Left forelimb (tissue), 1 donor: ENCODE results near the gene L3MBTL2.
"Not testable (repeated sequence)": the region's sequence is repeated elsewhere in the genome, so short reads cannot be mapped to it uniquely, and the experiment has no call there.

Experiments used
- DNase-seq: peaks from one replicate; pipeline ENCODE4 v3.0.0-alpha.2; 2018; ENCODE audit warnings: low spot score

The L3MBTL2 gene

DNA sequence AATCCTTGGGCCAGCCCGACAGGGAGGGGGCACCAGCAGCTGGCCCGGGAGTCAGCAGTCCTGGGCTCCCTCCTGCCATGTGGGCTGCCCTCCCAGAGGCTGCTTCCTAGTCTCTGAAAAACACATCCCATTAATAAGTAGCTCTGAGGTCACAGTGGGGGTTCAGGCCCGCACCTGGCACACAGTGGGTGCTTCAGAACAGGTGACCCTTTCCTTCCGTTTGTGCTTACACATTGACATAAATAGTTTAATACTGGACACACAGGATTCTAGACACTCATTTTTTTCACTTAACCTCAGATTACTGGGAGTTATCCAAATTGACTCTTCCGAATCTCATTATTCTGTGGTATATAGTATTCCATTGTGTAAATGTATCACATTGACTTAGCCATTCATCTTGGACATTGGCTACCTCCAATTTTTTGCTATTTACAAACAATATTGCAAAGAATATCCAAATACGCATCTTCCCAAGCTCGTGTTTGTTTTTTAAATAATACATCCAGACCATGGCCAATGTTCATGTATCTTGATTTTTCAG is 36.1 kb downstream of the L3MBTL2 start:
- no peak for DNase-seq

DNA sequence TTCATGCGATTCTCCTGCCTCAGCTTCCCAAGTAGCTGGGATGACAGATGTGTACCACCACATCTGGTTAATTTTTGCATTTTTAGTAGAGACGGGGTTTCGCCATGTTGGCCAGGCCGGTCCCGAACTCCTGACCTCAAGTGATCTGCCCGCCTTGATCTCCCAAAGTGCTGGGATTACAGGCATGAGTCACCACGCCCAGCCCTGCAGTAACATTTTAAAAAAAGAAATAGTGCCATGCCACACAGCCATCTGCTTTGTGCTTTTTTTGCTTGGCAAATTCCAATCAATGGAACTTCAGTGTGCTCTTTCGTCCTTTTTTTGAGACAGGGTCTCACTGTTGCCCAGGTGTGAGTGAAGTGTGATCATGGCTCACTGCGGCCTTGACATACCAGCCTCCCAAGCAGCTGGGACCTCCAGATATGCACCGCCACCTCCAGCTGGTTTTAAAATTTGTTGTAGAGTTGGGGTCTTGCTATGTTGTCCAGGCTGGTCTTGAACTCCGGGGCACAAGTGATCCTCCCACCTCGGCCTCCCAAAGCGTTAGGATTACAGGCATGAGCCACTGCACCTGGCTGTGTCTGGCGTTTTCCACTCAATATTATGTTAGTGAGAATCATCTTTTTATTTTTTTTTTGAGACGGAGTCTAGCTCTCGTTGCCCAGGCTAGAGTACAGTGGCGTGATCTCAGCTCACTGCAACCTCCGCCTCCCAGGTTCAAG is 37.4 kb downstream of the L3MBTL2 start:
- DNase-seq = no peak

DNA sequence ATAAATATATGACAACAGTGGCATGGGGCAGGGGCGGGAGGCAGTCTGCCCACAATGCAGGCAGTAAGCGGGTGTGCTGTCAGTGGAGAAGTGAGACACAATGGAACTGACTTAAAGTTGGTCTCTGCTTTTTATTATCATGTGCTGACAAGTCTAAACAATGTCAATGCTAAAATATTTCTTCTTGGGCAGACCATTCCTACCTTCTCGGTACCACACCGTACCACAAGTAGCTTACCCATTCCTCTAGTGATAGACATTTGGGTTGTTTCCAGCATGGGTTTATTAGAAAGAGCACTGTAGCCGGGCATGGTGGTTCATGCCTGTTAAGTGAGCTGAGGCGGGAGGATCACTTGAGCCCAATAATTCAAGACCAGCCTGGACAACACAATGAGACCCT is 38.2 kb downstream of the L3MBTL2 start:
- DNase-seq = no peak

DNA sequence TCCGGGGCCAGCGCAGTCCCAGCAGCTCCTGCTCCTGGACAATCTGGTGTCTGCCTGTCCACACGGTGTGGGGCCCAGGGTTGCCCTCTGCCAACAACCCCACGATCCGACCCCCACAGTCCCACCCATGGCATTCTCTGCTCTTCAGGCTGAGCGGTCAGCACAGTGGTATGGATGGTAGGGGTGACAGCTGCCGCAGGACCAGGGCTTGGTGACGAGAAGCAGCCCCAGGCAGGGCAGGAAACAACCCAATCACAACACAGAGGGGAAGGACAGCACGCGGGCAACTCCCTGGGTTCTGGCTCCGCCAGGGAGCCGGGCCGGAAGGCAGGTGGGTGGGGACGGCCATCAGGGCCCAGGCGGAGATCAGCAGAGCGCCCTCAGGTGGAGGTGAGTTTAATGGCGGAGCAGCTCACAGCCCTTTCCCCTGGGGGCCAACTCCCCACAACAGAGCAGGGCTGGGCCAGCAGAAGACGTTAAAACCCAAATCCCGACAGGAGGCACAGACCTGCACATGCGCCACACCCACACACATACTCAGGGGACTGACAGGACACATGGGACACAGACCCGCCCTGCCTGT is 40.9 kb downstream of the L3MBTL2 start:
- DNase-seq = no peak

DNA sequence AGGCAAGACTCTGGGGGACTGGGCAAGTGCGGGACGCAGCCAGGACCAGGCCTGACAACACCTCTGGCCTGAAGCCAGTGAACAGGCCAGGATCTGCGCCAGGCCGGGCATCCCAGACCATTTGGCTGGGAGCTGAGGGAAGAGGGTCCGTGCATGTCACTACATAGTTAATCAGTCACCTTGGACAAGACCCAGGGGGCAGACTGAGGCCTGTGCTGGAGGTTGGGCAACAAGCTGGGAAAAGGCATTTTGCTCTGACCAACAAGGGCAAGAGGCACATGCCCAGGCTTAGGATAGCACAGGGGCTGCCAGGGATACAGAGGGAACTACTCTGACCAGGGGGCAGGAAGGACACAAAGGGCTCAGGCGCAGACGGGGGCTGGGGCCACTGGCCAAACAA is 42.6 kb downstream of the L3MBTL2 start:
- DNase-seq = no peak

DNA sequence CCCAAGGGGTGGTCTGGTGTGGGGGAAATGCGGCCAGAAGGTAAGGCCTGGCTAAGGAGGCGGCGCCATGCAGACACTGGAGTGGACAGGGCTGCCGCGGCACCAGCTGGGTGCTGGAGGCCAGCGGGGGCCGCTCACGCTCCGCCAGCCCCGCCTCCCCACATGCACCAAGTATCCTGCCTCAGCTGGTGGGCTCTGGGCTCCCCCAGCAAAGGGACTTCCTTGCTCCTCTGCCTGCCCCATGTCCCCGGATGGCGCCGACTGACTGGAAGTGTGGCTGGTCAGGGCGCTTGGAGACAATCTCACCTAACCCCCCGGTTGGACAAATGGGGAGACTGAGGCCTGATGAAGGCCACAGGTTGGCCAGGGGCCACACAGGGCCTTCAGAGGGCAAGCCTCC is 43.2 kb downstream of the L3MBTL2 start:
- no peak for DNase-seq

DNA sequence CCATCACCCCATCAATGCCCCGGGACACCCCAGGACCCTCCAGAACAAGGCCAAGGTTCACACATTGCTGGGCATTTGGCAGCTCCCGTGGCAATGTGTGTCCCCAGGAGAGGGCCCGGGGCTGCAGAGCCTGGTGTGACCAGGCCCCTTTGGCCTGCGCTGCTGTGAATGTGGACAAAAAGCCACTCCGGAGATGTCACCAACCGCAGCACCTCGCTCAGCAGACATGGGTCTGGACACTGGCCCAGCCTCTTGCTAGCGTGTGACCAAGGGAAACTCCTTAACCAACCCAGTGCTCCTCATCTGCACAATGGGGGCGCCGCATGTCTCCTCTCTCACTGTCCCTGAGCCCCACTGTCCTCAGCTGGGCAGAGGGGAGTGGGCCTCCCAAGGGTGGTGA is 43.6 kb downstream of the L3MBTL2 start:
- no peak for DNase-seq

DNA sequence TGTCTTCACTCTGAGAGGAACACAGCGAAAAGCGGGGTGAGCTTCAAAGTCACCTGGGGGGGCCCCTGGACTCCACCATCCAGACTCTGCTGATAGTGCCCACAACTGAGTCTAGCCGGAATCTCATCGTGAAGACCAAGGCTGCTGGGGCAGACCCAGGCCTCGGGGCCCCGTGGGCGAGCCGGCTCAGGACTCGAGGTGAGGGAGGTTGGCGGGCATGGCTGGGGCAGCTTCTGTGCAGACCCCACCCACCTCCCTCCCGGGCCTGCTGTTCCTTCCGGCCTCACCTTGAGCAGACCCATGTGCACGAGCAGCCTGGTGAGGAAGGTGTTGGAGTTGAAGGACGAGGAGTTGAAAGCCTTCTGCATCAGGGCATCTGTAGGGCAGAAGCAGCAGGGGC is 44.3 kb downstream of the L3MBTL2 start:
- no peak for DNase-seq

DNA sequence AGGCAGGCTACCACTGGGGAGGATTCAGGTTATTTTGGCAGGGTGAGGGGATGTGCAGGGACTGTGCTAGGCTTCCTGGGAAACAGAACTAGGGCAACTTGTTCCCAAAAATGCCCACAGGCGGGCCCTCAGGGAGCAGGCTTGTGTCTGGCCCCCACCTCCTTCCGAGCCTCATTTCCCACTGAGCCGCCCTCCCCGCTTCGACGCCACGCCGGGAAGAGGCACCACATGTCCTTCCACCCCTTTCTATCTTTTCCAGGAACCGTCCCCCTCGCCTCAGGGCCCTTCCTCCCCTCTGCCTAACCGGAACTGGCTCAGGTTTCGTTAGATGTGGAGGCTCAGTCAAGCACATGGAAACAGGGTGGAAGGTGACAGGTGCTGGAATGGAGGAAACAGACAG is 45.0 kb downstream of the L3MBTL2 start:
- DNase-seq = no peak

DNA sequence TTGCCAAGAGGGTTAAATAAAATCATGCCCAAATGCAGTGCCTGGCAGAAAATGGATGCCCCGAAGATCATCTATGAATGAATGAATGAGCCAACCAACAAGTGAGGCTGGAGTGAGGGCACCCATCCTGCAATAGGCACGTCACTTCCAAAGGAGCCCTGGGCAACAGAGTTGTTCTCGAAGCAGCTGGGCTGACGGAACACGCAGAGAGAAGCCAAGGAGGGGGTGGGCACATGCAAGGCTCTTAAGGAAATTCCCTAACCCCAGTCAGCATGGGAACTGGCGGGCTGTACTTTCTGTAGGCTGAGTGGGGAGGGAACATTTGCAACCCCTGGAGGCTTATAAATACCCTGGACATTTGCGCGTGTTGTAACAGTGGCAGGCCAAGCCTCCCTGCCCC is 47.3 kb downstream of the L3MBTL2 start:
- no peak for DNase-seq

DNA sequence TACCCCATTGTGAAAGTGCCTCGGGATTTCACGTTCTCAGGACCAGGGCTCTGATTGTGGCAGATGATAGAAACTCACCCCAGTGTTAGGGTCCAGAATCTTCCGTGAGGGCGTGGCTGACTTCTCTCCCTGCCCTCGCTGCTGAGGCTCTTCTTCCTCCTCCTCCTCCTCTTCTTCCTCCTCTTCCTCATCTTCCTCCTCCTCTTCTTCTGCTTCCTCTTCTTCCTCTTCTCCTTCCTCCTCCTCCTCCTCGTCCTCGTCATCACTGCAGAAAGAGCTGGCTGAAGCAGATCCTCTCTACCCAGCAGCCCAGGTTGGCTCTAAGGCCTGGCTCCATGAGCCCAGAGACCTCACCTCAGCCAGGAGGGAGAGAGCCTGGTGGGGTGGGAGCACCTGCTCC is 49.1 kb downstream of the L3MBTL2 start:
- DNase-seq = no peak

DNA sequence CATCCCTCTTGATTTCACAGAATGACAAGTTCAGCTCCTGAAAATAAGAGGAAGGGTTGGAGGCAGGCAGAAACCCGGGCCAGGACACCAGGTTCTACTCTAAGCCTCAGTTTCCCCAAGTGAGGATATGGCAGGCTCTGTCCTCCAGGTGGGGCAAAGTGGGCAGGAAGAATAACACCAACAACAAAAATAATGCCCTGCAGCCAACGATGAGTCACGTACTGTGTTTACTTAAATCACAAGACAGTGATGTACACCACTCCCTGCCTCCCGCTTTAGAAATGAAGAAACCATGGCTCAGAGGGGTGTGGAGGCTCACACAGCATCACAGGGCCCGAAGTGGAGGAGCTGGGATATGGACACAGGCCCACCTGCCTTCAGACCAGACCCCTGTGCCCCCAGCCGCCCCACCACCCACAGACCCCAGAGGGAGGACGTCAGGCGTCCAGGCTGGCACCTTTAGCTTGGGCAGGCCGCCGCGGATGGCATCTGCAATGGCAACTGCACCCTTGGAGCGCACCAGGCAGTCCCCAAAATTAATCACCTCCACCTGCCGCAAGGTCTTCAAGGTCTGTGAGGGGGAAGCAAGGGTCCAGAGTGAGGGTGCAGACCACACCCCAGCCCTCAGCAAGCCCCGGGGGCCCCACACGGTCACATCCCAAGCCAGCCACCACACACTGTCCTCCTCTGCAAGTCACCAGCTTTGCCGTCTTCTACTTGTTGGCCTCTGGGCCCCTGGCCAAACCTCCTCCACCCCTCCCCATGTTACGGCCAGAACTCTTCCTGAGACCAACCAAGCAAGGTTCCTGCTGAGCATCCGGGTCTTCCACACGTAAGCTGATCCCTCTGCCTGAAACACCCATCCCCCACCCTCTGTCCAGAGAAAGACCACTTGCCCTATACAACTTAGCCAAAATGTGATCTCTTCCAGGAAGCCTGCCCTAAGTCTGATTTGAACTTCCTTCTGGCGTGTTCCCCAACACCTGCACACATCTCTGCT is 51.4 kb downstream of the L3MBTL2 start:
- no peak for DNase-seq

DNA sequence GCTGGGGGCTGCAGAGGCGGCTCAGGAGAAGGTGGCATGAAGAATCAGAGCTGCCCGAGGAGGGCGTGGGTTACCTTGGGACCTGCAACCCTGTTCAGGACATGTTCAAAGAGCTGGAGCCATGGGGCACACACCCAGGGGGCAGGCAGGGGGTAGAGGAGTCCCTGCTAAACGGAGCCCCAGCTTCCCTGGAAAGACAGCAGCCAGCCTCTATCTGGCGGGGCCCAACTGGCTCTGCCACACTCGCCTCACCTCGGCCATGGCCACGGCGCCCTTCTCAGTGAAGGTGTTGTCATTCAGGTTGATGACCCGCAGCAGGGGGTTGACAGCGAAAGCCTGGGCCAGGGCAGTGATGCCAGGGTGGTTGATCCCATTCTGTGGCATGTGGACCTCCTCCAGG is 52.6 kb downstream of the L3MBTL2 start:
- DNase-seq = no peak

DNA sequence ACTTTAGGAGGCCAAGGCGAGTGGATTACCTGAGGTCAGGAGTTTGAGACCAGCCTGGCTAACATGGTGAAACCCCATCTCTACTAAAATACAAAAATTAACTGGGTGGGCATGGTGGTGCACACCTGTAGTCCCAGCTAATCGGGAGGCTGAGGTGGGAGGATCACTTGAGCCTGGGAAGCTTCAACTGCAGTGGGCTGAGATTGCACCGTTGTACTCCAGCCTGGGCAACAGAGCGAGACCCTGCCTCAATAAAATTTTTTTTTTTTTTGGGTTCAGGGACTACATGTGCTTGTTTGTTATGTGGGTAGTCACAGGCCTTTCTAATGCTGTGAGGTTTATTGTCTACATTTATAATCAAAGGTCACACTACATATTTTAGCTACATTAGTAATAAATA is 54.6 kb downstream of the L3MBTL2 start:
- not testable (repeated sequence) for DNase-seq

DNA sequence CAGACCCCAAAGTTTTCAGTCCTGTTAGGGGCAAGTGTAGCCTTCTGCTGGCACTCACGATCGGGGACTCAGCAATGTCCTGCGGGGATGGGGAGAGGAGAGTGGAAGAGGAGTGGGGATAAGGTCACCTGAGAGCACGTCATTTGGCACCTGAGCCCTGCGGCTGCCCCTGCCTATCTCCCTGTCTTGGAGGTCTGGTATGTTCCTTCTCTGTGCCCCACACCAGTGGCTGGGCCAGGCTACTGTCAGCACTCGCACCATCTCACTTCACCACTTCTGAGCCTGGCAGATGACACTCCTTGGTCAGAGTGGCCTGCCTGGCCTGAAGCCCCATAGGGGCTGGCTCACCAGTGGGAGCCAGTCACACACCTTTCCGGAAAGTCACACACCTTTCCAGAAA is 55.8 kb downstream of the L3MBTL2 start:
- DNase-seq = no peak

DNA sequence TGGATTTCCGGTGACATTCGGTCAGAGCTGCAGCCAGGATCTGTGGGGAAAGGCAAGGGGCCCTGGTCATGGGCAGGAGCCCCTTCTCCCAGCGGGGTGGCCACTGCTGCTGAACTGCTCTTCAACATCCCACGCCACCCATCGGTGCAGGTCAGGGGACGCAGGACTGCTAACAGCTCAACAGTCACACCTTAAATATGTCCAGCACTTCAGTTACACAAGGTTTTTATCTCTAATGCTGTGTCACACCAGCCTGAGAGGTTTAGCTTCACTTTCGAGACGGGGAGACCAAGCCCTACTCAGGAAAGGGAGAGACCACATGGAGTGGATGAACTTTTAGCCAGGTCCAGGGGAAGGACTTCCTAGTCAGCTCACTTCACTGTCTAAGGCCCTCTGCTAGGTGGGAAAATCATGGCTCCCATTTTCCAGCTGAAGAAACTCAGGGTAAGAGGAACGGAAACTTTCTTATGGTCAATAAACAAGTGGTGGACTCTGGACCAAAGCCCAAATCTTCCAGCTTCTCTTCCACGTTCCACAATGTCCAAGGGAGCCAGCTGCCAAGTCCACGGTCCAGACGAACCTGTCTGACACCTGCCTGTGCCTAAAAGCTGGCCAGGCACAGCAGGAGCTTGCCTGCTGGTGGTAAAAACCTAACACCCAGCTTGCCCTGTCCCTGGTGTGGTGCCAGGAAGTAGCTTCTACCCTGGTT is 56.6 kb downstream of the L3MBTL2 start:
- no peak for DNase-seq

DNA sequence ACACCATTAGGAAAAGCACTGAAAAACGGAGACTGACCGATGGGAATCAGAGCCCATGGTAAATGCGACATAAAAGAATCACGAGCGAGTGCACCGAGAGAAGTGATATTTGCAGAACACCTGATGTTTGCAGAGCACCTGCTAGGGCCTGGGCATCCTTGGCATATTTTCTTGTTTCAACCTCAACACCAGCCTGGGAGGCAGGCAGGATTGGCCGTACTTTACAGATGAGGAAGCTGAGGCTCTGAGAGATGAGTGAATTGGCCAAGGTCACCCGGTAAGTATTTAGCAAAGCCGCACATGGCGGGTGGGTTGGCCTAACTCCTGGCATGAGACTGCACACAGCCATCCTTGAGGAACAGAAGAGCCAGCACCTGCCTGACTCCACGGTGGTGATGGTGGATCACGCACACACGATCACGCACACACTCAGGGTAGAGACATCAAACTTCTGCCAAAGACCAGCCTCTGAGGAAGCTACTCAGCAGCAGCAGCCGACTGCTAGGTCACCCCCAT is 57.2 kb downstream of the L3MBTL2 start:
- no peak for DNase-seq

DNA sequence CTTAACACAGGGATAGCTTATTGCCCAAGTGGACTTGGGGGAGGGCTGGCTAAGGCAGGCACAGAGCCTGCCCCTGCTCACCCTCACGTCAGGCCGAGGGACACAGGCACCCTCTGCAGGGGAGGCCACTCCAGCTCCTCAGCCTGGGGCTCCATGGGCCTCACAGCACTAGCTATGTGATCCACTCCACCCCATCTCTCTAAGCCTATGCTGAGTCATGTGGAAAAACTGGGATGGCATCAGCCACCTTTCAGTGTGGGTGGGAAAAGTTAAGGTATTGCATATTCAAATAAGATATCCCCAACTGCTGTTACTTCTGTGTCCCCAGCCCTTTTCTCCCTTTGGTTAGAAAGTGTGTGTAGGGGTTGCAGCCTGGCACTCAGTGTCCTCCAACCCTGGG is 58.6 kb downstream of the L3MBTL2 start:
- DNase-seq = no peak

DNA sequence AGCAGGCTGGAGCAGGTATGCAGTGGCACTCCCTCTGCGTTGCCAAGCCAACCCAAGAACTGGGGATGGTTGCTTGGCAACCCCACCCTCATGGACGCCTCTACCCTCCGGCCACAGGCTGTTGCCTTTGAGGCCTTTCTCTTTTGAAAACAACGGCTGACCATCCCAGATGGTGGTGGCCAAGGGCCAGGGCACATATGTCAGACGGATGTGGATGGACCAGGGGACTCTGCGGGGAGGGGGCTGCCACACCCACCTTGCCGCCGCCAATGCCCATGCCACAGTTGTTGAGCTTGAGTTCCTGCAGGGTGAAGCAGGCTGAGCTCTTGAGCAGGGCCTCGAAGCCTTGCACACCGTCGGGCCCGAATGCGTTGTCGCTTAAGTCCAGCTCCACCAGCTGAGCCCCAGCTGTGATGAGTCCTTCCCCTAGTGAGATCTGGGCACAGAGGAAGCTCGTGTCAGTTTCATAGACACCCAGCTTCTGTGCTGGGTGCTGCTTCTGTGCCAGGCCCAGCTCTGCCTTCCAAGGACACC is 59.4 kb downstream of the L3MBTL2 start:
- no peak for DNase-seq

DNA sequence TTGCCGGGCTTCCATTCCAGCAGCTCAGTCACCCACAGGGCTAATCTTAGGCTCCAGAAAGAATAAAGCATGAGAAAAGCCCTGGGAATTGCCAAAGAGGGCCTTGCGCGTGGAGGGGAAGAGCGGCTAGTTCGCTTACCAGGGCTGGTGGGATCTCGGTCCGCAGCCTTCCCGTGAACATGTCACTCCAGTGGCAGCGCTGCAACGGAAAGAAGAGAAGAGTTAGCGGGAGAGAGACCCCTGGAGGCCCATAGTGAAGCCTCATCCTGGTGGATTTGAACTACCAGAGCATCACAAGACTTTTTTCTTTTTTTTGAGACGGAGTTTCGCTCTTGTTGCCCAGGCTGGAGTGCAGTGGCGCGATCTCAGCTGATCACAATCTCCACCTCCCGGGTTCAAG is 62.8 kb downstream of the L3MBTL2 start:
- DNase-seq = no peak

DNA sequence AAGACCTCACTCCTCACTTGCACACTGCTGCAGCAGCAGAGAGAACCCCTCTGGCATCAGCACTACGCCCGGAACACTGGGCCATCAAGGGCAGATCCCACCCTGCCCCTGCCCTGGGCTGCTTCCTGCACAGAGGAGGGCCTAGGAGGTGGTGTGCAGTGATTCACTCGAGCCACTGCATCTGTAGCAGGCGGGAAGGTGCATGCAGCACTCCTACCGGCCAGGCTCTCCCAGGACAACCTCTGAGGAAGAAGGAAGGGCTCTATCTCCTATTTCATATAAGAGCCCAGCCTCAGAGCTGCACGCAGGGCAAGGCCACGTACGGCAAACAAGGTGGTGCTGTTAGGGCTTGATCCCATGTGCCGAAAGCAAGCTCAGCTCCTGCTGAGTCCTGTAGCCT is 66.7 kb downstream of the L3MBTL2 start:
- no peak for DNase-seq

DNA sequence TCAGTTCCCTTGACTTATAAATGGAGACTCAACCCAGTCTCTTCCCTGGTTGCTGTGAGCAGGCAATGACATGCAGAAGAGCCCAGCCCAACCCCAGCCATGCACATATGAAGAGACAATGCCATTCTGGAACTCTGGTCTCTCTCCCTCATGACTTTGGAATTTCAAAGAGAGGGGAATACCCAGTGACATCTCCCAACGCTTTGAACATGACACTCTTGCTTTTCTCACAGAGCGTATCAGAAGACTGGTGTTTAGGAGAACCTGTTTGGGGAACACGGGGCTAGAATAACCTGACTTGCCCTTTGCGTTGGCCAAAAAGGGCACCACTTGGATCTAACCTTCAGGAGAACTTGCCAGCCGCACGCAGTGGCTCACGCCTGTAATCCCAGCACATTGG is 68.0 kb downstream of the L3MBTL2 start:
- DNase-seq = no peak
